Measurements from ENCODE around the gene SDK2.

DNA sequence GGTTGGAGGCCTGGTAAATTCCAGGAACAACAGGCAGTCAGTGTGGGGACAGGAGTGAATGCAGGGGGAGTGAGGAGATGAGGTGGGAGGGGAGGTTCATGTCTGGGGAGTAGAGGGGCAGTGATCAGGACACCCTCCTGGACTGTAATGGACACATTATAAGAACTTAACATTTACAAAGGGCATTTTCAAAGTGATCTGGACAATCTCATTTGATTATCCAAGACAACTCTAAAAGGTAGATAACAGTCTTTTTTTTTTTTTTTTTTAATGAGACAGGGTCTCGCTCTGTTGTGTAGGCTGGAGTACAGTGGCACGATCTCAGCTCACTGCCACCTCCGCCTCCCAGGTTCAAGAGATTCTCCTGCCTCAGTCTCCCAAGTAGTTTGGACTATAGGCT lies 5.7 kb downstream of the SDK2 start:
- TF ChIP-seq, protein P1, sequence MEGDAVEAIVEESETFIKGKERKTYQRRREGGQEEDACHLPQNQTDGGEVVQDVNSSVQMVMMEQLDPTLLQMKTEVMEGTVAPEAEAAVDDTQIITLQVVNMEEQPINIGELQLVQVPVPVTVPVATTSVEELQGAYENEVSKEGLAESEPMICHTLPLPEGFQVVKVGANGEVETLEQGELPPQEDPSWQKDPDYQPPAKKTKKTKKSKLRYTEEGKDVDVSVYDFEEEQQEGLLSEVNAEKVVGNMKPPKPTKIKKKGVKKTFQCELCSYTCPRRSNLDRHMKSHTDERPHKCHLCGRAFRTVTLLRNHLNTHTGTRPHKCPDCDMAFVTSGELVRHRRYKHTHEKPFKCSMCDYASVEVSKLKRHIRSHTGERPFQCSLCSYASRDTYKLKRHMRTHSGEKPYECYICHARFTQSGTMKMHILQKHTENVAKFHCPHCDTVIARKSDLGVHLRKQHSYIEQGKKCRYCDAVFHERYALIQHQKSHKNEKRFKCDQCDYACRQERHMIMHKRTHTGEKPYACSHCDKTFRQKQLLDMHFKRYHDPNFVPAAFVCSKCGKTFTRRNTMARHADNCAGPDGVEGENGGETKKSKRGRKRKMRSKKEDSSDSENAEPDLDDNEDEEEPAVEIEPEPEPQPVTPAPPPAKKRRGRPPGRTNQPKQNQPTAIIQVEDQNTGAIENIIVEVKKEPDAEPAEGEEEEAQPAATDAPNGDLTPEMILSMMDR (IDR thresholded peaks at IDR 0.05): no peak
- no peak for TF ChIP-seq POLR2A (IDR thresholded peaks at IDR 0.05)
- TF ChIP-seq POLR2AphosphoS5 (IDR thresholded peaks at IDR 0.05): no peak
- TF ChIP-seq EP300 (IDR thresholded peaks at IDR 0.05): no peak
